ENCODE measurements around the gene AEBP1. TPM values are rescaled to one million over a fixed set of nuclear protein-coding genes. Genes with fewer than 3 reads are reported as not detected.

The AEBP1 gene
- total RNA-seq, 6 experiments from 2014 or later: 69.7 to 83.2 (median 76.4) TPM

GRCh38 chr7:44116789-44117666, 12.9 kb downstream of the AEBP1 start:
- Mint-ChIP-seq H3K36me3 (ENCODE audit: low read depth) (peaks cover 33% of the 10 kb centered on the region), H3K27ac (no peak overlapping the region), H3K4me3 (no peak overlapping the region), H3K27me3 (ENCODE audit: insufficient read depth) (peaks cover 7% of the 10 kb centered on the region), H3K4me1 (ENCODE audit: low read depth) (peaks cover 29% of the 10 kb centered on the region), H3K9me3 (no peaks in the 10 kb centered on the region)
- TF ChIP-seq CTCF (IDR thresholded peaks at IDR 0.05): no peak
- no peak for DNase-seq

- H3K4me3 Mint-ChIP-seq: no peak overlapping the region
- H3K36me3 Mint-ChIP-seq (ENCODE audit: low read depth): peaks cover 29% of the 10 kb centered on the region
These were observed 13.8 kb downstream of the AEBP1 start for GRCh38 chr7:44117801-44118429.

GRCh38 chr7:44119829-44120380, 15.8 kb downstream of the AEBP1 start:
- no peak overlapping the region for H3K4me3 Mint-ChIP-seq
- no peak for TF ChIP-seq CTCF (IDR thresholded peaks at IDR 0.05)
- H3K4me1 Mint-ChIP-seq (ENCODE audit: low read depth): peaks cover 45% of the 10 kb centered on the region
- H3K27me3 Mint-ChIP-seq (ENCODE audit: insufficient read depth): peaks cover 3% of the 10 kb centered on the region
- peaks cover 24% of the 10 kb centered on the region for H3K36me3 Mint-ChIP-seq (ENCODE audit: low read depth)
- no peaks in the 10 kb centered on the region for H3K9me3 Mint-ChIP-seq
- 0 out of 2 replicates have a peak overlapping the region, but pooled peaks have one; percentile 23 for H3K27ac Mint-ChIP-seq
- no peak for DNase-seq

More at GRCh38 chr7:44117801-44118429, 13.8 kb downstream of the AEBP1 start:
- no peak for TF ChIP-seq CTCF (IDR thresholded peaks at IDR 0.05)
- H3K27me3 Mint-ChIP-seq (ENCODE audit: insufficient read depth): peaks cover 3% of the 10 kb centered on the region
- no peak for DNase-seq
- peaks cover 38% of the 10 kb centered on the region for H3K4me1 Mint-ChIP-seq (ENCODE audit: low read depth)
- H3K9me3 Mint-ChIP-seq: no peaks in the 10 kb centered on the region
- peak overlapping the region; percentile 57 for H3K27ac Mint-ChIP-seq

GRCh38 chr7:44120395-44120794, 16.2 kb downstream of the AEBP1 start:
- no peak for TF ChIP-seq CTCF (IDR thresholded peaks at IDR 0.05)
- Mint-ChIP-seq H3K36me3 (ENCODE audit: low read depth) (peaks cover 24% of the 10 kb centered on the region), H3K27ac (no peak overlapping the region), H3K4me3 (no peak overlapping the region), H3K4me1 (ENCODE audit: low read depth) (peaks cover 45% of the 10 kb centered on the region), H3K9me3 (no peaks in the 10 kb centered on the region), H3K27me3 (ENCODE audit: insufficient read depth) (peaks cover 3% of the 10 kb centered on the region)
- no peak for DNase-seq

GRCh38 chr7:44121761-44122420, 17.7 kb downstream of the AEBP1 start:
- no peaks in the 10 kb centered on the region for H3K9me3 Mint-ChIP-seq
- H3K4me1 Mint-ChIP-seq (ENCODE audit: low read depth): peaks cover 45% of the 10 kb centered on the region
- peak overlapping the region; percentile 88 for H3K4me3 Mint-ChIP-seq
- no peak for DNase-seq
- peaks cover 3% of the 10 kb centered on the region for H3K27me3 Mint-ChIP-seq (ENCODE audit: insufficient read depth)
- peak overlapping the region; percentile 94 for H3K27ac Mint-ChIP-seq
- TF ChIP-seq CTCF (IDR thresholded peaks at IDR 0.05): no peak
- peaks cover 27% of the 10 kb centered on the region for H3K36me3 Mint-ChIP-seq (ENCODE audit: low read depth)

Measured in HFFc6 (cell line).